HG03439 (cell line): ENCODE data around the gene BROX.
"Not testable (repeated sequence)": the region's sequence is repeated elsewhere in the genome, so short reads cannot be mapped to it uniquely, and the experiment has no call there.

Source experiments
- ATAC-seq: cut with Tn5 transposase; IDR thresholded peaks from one replicate; pipeline ENCODE4 v1.9.1; 2021; ENCODE audit warnings: mild to moderate bottlenecking, moderate library complexity; ENCODE audit not compliant: unreplicated experiment

BROX gene

DNA sequence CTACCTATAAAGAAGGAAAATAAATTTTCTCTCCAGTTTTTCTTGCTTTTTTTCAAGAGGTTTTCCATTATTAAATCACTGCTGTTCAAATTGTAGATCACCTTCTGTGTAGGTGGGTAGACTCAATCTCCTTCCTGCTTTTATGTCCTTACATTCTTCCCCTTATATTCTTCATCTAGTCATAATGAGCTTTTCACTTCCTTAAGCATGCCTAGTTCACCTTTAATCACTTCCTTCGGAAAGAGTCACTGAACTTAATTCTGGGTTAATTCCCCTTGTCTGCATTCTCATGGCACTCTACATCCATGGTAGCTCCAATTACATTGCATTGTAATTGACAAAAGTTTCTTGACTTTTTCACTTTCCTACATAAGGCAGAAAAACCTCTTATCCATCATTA is 18.5 kb downstream of the BROX start:
- ATAC-seq: no peak

DNA sequence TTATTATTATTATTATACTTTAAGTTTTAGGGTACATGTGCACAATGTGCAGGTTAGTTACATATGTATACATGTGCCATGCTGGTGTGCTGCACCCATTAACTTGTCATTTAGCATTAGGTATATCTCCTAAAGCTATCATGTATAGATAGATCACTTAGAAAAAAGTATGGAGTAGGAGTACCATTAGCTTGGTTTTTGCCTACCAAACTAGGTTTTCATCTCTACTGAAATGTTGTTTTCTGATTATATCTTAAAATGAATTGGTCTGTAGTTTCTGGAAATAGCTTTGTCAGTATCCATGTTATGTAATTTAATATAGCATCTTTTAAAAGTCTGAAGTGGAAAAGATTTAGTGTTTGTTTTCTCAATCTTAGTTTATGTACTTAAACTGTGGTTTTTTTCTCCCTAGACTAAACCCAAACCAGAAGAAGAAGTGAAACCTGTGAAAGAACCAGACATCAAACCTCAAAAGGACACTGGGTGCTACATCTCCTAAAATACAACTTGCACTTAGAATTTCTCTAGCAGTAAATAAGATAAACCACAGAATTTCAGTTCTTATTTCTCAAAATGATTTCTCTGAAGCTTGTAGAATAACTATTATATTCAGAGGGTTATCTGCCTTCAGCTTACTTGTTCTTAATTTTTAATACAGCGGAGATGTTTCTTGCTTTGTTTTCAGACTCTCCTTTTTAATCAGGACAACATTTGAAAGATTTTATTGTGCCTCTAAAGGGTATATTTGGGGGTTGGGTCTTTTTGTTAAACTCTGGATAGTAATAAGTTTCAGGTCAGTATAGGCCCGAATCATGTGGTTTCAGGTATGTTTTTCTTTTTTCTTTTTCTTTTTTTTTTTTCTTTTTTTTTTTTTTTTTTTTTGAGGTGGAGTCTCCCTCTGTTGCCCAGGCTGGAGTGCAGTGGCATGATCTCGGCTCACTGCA is 20.1 kb downstream of the BROX start:
- ATAC-seq: peak; percentile 98

DNA sequence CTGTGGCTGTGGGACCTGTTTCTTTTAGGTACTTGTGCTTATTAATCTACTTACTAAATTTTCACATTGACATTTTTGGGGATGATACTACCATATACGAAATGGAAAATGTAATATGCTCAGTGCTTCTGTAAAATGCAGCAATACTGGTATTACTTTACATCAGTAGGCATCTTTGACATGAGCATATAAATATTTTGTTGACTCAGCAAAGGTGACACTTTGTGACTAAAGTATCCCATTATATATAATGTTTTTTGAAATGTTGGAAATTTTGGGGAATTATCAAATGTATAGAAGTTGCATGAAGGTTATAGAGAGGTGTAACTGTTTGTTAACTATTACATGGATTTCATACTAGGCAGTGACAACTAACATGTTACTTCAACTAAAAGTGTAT is 22.4 kb downstream of the BROX start:
- no peak for ATAC-seq

DNA sequence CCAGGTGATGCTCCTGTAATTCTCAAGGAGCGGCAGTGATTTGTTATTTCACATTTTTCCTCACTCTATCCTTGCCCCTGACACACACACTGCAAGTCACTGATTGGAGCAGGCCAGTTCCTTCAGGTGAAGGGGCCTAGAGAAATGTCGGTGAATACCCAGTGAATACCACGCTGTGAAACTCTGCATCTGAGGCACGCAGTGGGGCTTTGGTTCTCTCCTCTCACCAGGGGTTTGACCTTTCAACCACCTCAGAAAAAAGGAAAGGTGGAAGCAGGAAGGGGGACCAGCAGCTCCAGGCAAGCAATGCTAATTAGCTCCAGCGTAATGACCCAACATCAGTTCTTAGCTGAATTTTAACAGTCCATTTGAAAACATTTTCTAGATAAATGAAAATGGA is 24.1 kb downstream of the BROX start:
- ATAC-seq: no peak

DNA sequence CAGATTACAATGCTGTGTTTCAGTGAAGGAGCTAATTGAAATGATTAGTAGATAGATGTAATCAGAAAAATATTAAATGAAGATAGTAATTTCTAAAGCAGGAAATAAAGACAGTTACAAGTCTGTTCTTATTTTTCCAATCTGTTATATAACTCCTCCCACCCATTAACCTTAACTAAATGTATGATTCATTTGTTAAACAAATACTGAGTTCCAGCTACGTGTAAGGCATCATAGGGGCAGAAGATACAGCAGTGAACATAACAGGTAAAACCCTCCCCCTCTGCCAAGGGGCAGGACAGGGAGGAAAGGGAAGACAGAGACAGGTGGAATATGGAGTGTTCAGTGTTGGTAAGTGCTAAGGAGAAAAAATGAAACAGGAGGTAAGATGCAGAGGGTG is 24.6 kb downstream of the BROX start, which contains the start of gene FAM177B:
FAM177B (plus strand) TSS at position 231 of the 400 bp plus-strand sequence. CDS start 9,344 bp downstream, outside the sequence.
- ATAC-seq: no peak

DNA sequence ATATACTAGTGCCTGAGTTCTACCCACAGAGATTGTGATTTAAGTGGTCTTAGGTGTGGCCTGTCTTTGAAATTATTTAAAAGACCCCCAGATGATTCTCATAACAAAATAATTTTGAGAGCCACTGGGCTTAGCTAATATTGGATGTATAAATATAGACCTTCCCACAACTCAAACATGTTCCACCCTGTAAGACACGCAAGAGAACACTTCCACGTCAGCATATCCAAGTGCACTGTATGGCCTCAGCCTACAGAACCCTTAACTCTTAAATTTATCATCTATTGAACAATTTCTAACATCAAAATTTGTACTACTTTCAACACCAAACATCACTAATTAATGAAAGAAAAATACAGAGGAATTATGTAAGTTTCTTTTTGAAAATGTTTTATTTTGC is 27.1 kb downstream of the BROX start:
- ATAC-seq: no peak

DNA sequence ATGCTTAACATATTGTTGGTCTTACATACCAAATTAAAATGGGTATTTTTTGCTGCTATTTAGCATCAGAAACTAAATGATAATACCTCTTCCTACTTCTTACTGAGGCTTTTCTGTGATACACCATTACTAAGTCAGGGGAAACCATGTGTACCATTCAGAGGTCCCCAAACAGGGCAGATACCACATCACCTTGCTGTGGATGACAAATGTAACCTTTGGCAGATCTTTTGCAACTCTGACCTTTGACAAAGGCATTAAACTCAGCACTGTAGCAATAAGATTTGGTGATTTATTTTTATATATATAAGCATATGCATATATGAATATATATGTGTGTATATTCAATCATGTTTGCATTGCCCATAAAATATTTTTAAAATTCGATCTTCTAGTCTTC is 27.6 kb downstream of the BROX start:
- no peak for ATAC-seq

DNA sequence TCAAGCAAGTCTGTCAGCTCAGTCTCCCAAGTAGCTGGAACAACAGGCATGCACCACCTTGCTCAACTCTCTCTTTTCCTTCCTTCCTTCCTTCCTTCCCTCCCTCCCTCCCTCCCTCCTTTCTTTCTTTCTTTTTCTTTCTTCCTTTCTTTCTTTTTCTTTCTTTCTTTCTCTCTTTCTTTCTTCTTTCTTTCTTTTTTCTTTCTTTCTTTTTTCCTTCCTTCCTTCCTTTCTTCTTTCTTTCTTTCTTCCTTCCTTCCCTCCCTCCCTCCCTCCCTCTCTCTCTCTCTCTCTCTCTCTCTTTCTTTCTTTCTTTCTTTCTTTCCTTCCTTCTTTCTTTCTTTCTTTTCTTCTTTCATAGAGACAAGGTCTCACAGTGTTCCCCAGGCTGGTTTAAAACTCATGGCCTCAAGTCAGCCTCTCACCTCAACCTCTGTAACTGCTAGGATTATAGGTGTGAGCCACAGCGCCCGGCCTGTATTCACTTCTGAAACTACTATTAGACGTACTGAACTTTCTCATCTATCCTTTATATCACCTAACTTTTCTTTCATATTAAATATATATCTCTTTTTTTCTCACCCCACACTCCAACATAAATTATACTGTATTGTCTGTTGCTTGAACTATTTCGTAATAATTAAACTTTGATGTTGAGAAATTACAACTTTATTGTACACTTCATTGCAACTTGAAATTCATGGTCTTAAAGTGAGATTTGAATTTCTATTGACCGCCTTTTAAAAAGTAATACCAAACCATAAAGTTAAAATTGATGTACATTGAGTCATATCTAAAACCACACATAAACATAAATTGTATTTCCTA is 29.5 kb downstream of the BROX start:
- not testable (repeated sequence) for ATAC-seq

DNA sequence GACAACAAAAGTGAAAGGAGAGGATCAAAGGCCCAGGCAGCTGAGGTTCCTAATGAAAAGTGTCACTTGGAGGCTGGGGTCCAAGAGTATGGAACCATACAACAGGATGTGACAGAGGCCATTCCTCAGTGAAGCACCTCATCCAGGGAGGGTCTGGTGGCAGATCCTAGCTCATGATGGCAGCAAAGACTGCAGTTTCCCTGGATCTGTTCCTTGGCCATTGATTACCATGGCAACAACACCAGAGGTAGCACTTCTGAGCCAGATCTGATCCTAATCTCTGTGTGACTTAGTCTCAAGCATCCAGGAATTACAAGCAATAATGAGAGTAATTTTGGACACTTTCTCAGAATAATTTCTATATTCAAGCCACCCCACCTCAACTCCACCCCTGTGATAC is 37.6 kb downstream of the BROX start:
- ATAC-seq: no peak

DNA sequence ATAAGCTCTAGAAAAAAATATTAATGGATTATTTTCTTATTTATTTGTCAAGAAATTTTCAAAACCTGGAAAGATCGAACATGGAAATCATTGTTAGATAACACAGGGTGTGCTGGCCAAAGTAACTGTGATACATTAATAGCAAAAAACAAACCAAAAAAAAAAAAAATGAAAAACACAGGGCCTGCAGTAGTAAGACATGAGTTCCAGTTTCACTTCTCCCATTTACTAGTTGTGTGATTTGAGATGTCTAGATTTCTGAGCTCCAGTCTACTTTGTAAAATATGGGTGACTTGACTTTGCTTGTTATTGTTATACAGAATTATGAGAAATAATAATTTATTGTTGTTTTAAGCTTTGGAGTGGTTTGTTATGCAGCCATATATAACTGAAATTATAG is 38.3 kb downstream of the BROX start:
- no peak for ATAC-seq

DNA sequence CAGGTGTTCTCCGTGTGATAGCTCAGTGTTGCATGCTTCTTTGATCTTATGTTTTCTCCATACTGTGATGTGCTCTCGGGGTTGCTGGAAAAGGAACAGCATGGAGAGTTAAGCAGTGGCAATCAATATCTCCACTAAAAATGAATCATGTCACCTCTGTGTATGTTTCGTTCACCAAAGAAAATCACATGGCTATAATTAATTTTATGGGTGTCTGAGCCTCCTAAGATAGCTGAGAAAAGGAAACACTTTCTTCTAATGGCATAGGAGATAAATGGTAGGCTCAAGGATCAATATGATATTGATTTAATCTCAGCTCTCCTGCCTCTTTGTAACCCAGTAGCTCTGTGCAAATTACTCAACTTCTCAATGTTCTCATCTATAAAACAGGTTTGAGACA is 38.9 kb downstream of the BROX start:
- no peak for ATAC-seq

DNA sequence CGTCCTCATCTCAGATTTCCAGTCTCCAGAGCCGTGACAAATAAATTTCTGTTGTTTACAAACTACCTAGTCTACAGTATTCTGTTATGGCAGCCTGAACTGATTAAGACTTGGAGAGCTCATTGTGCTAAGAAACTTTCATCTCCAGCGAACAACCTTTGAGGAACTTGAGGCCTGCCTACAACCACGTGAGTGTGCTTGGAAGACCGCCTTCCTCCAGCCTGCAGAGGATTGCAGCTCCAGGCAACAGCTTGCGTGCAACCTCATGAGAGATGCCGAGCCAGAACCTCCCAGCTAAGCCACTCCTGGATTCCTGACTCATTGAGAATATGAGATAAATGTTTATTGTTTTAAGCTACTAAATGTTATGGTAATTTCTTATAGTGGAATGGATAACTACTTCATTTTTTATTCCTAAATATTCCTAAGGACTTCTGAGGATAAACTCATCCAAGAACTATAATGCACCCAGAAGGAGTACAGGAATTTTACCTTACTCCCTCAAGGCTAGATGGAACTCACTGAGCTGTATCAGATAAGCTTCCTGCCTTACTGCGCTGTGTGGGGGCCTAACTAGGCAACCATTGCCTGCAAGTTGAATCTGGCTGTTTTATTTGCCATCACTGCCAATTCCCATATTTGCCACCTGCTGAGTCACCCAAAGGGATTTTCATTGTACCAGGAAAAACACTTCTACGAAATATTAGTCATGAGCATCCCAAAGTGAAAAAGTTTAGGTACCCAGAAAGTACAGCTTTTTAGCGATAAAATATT is 42.2 kb downstream of the BROX start:
- ATAC-seq: no peak

DNA sequence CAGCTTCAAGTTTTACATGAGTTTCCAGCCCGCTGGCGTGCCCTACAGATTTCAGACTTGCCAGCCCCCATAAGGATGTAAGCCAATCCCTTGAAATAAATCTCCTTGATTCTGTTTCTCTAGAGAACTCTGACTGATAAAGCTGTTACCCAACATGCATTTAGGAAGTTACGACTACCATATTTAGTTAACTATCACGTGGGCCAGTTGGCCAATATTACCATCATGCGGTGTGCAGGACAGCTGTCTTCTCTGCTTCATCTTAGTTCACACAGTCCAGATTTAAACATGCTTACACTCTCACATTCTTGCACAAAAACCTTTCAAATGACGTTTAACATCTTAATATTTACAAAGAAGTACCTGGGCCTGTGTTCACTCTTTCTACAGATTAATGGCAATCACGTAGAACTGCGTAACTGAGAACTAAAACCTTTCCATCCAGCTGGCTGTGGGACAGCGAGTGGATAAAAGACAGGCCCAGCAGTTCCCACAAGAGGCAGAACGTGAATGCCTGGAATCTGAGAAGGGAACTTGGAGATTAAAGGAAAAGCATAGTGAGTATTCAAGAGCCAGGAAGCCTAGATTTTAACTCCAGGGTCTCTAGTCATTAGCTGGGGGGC is 45.4 kb downstream of the BROX start:
- no peak for ATAC-seq

DNA sequence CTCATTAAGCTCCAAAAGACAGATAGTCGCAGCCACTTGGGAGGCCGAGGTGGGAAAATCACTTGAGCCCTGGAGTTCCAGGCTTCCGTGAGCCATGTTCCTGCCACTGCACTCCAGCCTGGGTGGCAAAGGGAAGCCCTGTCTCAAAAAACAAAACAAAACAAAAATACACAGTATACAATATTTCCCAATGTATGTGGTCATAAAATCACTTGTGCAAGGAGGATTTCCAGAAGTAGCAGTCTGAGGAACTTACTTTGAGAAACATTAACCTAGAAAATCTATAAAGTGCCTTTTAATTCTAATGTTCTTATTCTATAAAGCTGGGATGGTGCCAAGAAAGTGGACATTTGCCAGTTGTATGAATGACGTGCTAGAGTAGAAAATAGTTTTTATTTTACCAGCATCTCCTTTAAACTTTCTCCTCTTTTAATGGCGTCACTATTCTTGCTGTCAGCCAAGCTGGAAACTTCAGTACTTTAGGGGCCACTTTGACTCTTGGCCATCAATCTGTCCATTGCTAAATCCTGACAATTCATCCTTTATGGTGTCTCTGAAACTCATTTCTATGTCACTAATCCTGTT is 47.2 kb downstream of the BROX start:
- no peak for ATAC-seq

DNA sequence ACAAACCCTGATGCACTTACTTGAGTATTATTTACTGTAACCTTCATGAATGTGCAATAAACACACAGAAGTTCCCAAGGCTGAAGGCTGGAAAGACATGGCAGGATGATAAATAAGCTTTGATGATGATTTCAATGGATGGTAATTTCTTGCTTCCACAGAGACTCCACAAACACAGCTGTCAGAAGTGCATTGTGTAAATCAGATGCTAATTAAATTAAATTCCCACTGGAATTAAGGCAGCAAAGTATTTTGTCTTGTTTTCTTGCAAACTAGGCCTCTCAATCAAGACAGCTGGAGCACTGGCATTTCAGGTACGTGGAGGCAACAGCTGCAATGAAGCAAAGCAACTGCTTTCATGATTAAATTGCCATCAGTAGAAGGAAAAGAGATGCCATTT is 48.7 kb downstream of the BROX start:
- no peak for ATAC-seq

DNA sequence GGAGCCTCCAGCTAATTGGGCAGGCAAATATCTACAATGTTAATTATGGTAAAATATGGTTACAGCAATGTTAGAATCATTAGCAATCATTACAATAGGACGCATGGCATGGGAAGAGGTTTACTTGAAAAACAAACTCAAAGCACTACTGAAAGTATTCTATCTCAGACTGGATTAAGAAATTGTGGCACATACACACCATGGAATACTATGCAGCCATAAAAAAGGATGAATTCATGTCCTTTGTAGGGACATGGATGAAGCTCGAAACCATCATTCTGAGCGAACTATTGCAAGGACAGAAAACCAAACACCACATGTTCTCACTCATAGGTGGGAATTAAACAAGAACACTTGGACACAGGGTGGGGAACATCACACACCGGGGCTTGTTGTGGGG is 49.8 kb downstream of the BROX start:
- not testable (repeated sequence) for ATAC-seq

DNA sequence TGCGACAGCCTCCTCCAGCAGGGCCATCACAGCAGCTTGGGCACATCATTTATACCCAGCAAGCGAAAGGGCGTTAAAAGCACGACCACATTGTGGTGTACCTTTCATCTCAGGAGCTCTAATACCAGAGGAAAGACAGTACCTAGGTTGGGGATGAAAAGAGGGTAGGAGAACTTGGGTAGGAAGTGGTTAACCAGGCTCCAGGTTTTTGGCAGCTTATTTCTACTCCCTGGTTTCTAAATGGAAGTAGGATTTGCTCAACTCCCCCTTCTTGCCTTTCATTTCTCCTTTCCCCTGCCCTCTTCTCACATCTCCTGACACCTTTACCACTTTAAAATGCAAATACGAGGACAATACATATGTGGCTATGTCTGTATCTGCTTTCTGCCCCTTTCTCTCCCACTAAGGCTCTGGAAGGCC is 54.8 kb downstream of the BROX start:
- ATAC-seq: no peak

DNA sequence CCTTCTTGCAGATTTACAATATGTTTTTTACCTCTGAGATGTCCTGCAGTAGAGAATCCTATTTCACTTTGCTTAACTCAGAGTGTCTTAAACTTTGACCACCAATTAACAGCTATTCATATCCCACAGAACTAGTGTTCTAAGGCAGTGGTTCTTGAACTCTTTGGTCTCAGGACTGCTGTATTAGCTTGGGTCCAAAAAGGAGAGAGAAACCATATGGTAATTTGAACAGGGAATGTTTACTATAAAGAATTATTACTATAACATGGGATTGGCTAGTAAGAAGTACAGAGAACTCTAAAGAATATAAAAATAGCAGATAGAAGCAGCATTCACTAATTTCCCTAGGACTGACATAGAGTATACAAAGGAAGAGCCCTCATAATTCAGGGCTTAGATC is 56.2 kb downstream of the BROX start:
- ATAC-seq: no peak

DNA sequence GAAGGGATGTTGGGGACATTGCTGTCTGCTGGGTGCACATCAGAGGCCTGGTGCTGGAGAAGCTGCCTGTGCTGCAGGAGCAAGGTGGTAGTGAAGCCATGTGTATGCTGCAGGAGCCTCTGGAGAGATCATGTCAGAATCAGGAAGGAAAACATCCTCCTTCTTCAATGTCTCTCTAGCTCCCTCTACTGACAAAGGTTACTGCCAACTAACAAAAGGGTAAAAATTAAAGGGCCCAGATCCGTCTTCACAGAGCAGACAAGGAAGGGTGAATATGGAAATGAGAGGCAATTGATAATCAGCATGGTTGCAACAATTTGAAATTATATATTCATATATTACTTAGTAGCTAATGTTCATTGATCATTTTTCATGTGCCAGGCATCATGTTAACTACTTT is 56.8 kb downstream of the BROX start:
- ATAC-seq: no peak

DNA sequence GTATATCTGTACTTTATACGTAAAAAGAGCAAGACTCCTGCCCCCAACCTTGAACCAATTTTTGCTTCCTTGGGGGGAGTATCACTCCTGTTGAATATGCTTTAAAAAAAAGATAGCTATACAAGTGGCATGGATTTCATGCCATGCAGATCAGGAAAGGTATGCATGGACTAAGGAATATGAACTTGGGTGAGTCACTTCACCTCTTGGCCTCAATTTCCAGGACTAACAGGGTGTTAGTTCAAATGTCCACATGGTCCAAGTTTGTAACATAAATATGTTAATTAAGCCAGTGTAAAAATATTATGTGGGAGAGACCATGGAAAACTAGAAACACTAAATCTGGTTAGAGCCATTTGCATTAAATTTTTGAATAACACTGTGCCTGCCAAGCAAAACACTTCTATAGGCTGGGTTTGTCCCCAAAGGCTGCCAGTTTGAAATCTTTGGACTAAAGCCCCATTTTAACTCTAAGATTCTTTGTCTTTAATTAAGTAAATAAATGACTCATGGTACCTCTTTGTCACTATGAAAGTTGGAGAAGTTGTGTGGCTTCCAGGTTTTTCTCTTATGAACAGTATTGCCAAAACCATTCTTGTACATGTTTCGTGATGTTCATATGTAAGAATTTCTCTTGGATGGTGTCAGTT is 57.7 kb downstream of the BROX start:
- no peak for ATAC-seq
